Activated naive CD4-positive, alpha-beta T cell treated with anti-CD3 and anti-CD28 coated beads for 36 hours (primary cell): Measurements from ENCODE around the gene DIP2C. TPM values are rescaled to one million over a fixed set of nuclear protein-coding genes. Genes with fewer than 3 reads are reported as not detected.
"Not testable (repeated sequence)": the region's sequence is repeated elsewhere in the genome, so short reads cannot be mapped to it uniquely, and the experiment has no call there.

Source experiments
- CTCF ChIA-PET: fragments of 350-600 bp; sonication (Branson Sonifier 250); formaldehyde crosslinking; loops from one replicate; lab custom pipeline; 2021; ENCODE audit warnings: antibody characterized with exemption; lab: Charles Lee
- DNase-seq: peaks from one replicate; pipeline ENCODE4 v3.0.0-alpha.2; 2020
- H3K27ac Mint-ChIP-seq: one replicate; pipeline ENCODE4 v1.8.0; 2021; ENCODE audit warnings: mild to moderate bottlenecking, mixed read lengths
- H3K27me3 Mint-ChIP-seq: one replicate; pipeline ENCODE4 v1.8.0; 2021; ENCODE audit warnings: low read depth, mixed read lengths
- H3K36me3 Mint-ChIP-seq: one replicate; pipeline ENCODE4 v1.8.0; 2021; ENCODE audit warnings: low read depth, mixed read lengths
- H3K4me1 Mint-ChIP-seq: one replicate; pipeline ENCODE4 v1.8.0; 2021; ENCODE audit warnings: low read depth, mixed read lengths
- H3K4me3 Mint-ChIP-seq: one replicate; pipeline ENCODE4 v1.8.0; 2021; ENCODE audit warnings: mild to moderate bottlenecking, moderate library complexity, mixed read lengths
- H3K9me3 Mint-ChIP-seq: one replicate; pipeline ENCODE4 v1.8.0; 2021; ENCODE audit warnings: mixed read lengths
- intact Hi-C: fragments of 100-400 bp; cut with micrococcal nuclease; formaldehyde crosslinking; loops from one replicate; pipeline ENCODE4 v1.15.1; 2023
- total RNA-seq, 2 experiments: library from RNA; stranded (reverse); gene quantifications; one replicate each; pipeline ENCODE4 v1.2.3, GENCODE V29; 2021

Gene DIP2C
- total RNA-seq, 2 experiments from 2014 or later: 0.67 to 0.91 TPM

DNA sequence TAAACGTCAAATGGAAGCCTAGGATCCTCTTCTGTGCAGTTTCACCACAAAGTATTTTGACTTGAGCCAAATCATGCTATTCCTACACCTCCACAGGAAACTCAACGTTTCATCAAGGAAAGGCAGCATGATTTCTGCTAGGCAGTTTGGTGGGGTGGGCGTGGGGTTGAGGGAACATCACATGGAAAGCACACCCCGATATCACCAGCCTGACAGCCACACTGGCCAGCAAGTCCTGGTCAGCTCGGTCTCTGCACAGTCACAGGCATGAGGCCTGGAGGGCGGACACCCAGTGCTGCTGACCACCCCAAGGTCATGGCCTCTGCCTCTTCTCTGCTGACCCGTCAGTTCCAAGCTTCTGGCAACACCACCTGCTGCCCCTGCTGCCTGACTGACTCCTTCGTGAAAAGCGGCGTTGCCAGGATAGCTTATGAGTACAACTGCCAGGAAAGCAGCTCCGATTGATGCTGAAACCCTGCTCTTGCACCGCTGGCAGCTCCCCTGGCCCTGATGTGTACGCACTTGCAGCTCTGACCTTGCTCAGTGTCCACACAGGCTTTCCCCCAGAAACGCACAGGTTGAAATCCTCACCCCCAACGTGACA lies 171.5 kb downstream of the DIP2C start:
- CTCF ChIA-PET: no interaction called here
- no peaks in the 10 kb centered on the region for H3K9me3 Mint-ChIP-seq
- no peak for DNase-seq

DNA sequence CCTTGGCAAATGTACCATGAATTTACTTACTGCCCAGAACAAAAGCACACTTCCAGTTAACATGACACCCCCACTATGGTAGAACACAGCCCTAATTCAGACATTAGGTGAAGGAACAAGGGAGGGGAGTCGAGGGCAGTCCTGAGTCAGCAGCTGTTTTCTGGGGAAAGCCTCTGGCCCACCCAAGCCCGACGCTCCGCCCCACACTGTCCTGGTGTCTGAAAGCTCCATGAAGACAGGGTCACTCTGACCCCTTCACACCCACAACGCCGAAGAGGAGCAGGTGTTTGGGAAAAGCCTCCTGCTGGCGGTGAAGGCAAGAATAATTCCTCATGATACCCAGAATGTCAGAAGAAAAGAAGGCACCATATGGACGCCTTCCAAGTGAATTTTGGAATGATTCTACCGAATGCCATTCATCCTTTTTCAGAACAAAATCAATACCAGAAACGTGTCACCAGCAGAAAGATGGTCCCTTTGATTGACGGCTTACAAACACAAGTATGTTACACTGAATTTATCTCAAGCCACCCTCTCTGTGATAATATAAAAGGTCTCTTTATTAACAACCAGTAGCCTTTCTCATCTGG lies 172.1 kb downstream of the DIP2C start:
- no peaks in the 10 kb centered on the region for H3K36me3 Mint-ChIP-seq
- H3K27ac Mint-ChIP-seq: no peak overlapping the region
- no peak for DNase-seq
- peaks cover 2% of the 10 kb centered on the region for H3K27me3 Mint-ChIP-seq
- no peaks in the 10 kb centered on the region for H3K9me3 Mint-ChIP-seq
- intact Hi-C loops: no loop called here
- no peak overlapping the region for H3K4me3 Mint-ChIP-seq
- CTCF ChIA-PET: no interaction called here
- H3K4me1 Mint-ChIP-seq: peaks cover 3% of the 10 kb centered on the region

More for the DNA sequence above, 171.5 kb downstream of the DIP2C start:
- Mint-ChIP-seq H3K27me3 (peaks cover 5% of the 10 kb centered on the region), H3K4me1 (peaks cover 3% of the 10 kb centered on the region), H3K36me3 (no peaks in the 10 kb centered on the region), H3K27ac (no peak overlapping the region), H3K4me3 (no peak overlapping the region)
- intact Hi-C loops: no loop called here

- Mint-ChIP-seq H3K9me3 (no peaks in the 10 kb centered on the region), H3K4me1 (peaks cover 3% of the 10 kb centered on the region), H3K36me3 (no peaks in the 10 kb centered on the region), H3K27me3 (peaks cover 2% of the 10 kb centered on the region), H3K4me3 (no peak overlapping the region), H3K27ac (no peak overlapping the region)
- no peak for DNase-seq
- CTCF ChIA-PET: no interaction called here
- intact Hi-C loops: no loop called here
Observed at GRCh38 chr10:516764-517163, 172.7 kb downstream of the DIP2C start.

DNA sequence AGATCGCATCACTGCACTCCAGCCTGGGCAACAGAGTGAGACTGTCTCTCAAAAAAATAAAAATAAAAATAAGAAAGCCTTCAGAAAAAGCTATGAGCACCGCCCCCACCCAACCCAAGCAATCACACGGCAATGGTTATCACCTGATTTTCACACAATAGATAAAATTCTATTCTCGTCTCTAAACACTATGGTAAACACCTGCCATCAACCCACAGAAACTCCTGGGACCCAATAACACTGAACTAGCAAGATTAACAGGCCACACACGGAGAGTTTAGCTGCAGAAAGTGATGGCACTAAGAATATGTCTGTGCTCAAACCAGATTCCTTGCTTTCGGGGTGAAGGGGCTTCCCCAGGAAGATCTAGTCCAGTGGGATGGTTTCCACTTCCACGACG lies 173.8 kb downstream of the DIP2C start:
- intact Hi-C loops: no loop called here
- Mint-ChIP-seq H3K27ac (no peak overlapping the region), H3K27me3 (no peaks in the 10 kb centered on the region), H3K4me3 (no peak overlapping the region), H3K36me3 (no peaks in the 10 kb centered on the region), H3K4me1 (peaks cover 10% of the 10 kb centered on the region), H3K9me3 (no peaks in the 10 kb centered on the region)
- CTCF ChIA-PET: interaction anchor here (0.7 kb wide), 1 partner anchor 153 kb away, joined by 3 read pairs; no protein-coding TSS in a partner anchor
- no peak for DNase-seq

GRCh38 chr10:514137-514671 lies 175.3 kb downstream of the DIP2C start:
- no peak overlapping the region for H3K27ac Mint-ChIP-seq
- CTCF ChIA-PET: interaction anchor here (1.5 kb wide), 1 partner anchor 9 kb away, joined by 3 read pairs; no protein-coding TSS in a partner anchor
- H3K4me1 Mint-ChIP-seq: peaks cover 13% of the 10 kb centered on the region
- H3K9me3 Mint-ChIP-seq: no peaks in the 10 kb centered on the region
- H3K27me3 Mint-ChIP-seq: no peaks in the 10 kb centered on the region
- intact Hi-C loops: loop anchor here (5.0 kb wide), 1 partner anchor 563 kb away; no protein-coding TSS in a partner anchor
- H3K36me3 Mint-ChIP-seq: no peaks in the 10 kb centered on the region
- no peak overlapping the region for H3K4me3 Mint-ChIP-seq
- DNase-seq: no peak

DNA sequence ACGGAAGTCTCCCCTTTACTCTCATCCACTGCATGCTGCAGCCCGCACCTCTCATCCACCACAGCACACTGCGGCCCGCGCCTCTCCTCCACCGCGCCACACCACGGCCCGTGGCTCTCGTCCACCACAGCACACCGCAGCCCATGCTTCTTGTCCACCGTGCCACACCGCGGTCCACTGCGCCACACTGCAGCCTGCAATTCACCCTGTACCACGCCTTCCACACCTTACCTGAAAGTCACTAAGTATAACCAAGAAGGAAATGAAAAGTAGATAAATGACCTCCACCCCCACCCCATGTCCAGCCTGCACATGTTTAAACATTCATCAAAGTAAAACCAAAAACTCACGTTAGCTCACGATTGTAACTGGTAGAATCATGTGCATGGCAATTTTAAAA lies 176.1 kb downstream of the DIP2C start:
- H3K4me3 Mint-ChIP-seq: no peak overlapping the region
- no peaks in the 10 kb centered on the region for H3K36me3 Mint-ChIP-seq
- CTCF ChIA-PET: interaction anchor here (0.6 to 3.3 kb wide), 5 partner anchors 9 to 1774 kb away, joined by 3 to 12 read pairs (median 3); no protein-coding TSS in a partner anchor
- no peaks in the 10 kb centered on the region for H3K27me3 Mint-ChIP-seq
- no peaks in the 10 kb centered on the region for H3K9me3 Mint-ChIP-seq
- intact Hi-C loops: loop anchor here (5.0 kb wide), 1 partner anchor 564 kb away; no protein-coding TSS in a partner anchor
- H3K27ac Mint-ChIP-seq: no peak overlapping the region
- H3K4me1 Mint-ChIP-seq: peaks cover 13% of the 10 kb centered on the region
- no peak for DNase-seq

GRCh38 chr10:512661-513060 lies 176.8 kb downstream of the DIP2C start:
- H3K4me3 Mint-ChIP-seq, H3K27ac Mint-ChIP-seq, DNase-seq, H3K9me3 Mint-ChIP-seq, H3K36me3 Mint-ChIP-seq, H3K27me3 Mint-ChIP-seq: not testable (repeated sequence)
- CTCF ChIA-PET: interaction anchor here (0.6 to 3.3 kb wide), 7 partner anchors 8 to 1775 kb away, joined by 3 to 12 read pairs (median 3); no protein-coding TSS in a partner anchor
- intact Hi-C loops: loop anchor here (5.0 kb wide), 1 partner anchor 565 kb away; no protein-coding TSS in a partner anchor
- peaks cover 13% of the 10 kb centered on the region for H3K4me1 Mint-ChIP-seq

DNA sequence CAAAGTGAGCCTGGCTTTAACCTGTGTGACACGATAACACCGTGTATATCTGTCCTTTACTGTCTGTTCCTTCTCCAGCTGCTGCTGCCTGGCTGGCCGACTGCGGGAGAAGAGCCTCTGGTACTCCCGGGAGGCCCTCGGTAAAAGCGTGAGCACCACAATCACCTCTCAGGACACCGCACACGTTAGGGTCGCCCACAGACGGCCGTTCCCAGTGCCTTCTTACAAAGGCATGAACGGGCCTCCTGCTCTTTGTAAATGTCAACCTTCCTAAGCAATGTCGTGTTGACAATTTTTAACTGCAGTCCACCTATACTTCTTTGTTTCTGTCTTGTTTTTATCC lies 177.6 kb downstream of the DIP2C start:
- Mint-ChIP-seq H3K27me3 (no peaks in the 10 kb centered on the region), H3K27ac (no peak overlapping the region), H3K4me3 (no peak overlapping the region), H3K9me3 (no peaks in the 10 kb centered on the region), H3K36me3 (no peaks in the 10 kb centered on the region), H3K4me1 (peaks cover 13% of the 10 kb centered on the region)
- intact Hi-C loops: loop anchor here (1.0 to 5.0 kb wide), 3 partner anchors 277 to 565 kb away; no protein-coding TSS in a partner anchor
- CTCF ChIA-PET: interaction anchor here (0.6 to 3.3 kb wide), 4 partner anchors 9 to 18 kb away, joined by 3 to 12 read pairs (median 4); no protein-coding TSS in a partner anchor
- no peak for DNase-seq

GRCh38 chr10:511101-511848 lies 178.2 kb downstream of the DIP2C start:
- intact Hi-C loops: loop anchor here (1.0 to 5.0 kb wide), 3 partner anchors 278 to 566 kb away; no protein-coding TSS in a partner anchor
- Mint-ChIP-seq H3K9me3 (no peaks in the 10 kb centered on the region), H3K36me3 (no peaks in the 10 kb centered on the region), H3K4me3 (no peak overlapping the region), H3K4me1 (peaks cover 13% of the 10 kb centered on the region), H3K27me3 (no peaks in the 10 kb centered on the region), H3K27ac (no peak overlapping the region)
- DNase-seq: peak; percentile 91
- CTCF ChIA-PET: interaction anchor here (0.6 to 3.3 kb wide), 7 partner anchors 9 to 119 kb away, joined by 3 to 12 read pairs (median 6); no protein-coding TSS in a partner anchor

DNA sequence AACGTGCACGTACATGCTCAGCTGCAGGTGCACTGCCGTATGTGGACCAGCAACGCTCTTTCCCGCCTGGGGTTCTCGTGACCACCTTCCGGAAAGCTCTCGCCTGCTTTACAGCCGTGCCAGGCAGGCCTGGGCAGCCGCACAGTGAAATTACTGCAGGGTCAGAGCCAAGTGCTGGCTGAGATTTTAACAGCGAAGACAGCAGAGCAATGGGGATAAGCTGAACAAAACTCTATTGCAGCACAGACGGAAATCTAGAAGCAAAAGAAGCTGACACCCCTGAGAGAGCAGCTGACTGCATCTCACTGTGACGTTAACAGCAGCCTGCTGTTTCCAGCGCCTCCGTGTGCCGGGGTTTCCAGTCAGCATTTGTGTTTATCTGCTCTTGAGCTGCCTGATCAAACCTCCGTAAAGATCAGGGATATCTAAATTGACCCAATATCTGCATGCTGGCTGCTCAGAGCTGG lies 179.0 kb downstream of the DIP2C start:
- no peaks in the 10 kb centered on the region for H3K36me3 Mint-ChIP-seq
- no peak overlapping the region for H3K4me3 Mint-ChIP-seq
- H3K27ac Mint-ChIP-seq: no peak overlapping the region
- H3K4me1 Mint-ChIP-seq: peaks cover 13% of the 10 kb centered on the region
- CTCF ChIA-PET: interaction anchor here (0.6 to 3.3 kb wide), 7 partner anchors 8 to 120 kb away, joined by 3 to 12 read pairs (median 6); no protein-coding TSS in a partner anchor
- no peaks in the 10 kb centered on the region for H3K9me3 Mint-ChIP-seq
- no peak for DNase-seq
- intact Hi-C loops: loop anchor here (2.0 to 5.0 kb wide), 2 partner anchors 278 to 567 kb away; no protein-coding TSS in a partner anchor
- no peaks in the 10 kb centered on the region for H3K27me3 Mint-ChIP-seq

- CTCF ChIA-PET: interaction anchor here (1.9 kb wide), 1 partner anchor 22 kb away, joined by 3 read pairs; no protein-coding TSS in a partner anchor
- Mint-ChIP-seq H3K4me3 (no peak overlapping the region), H3K9me3 (no peaks in the 10 kb centered on the region), H3K27me3 (no peaks in the 10 kb centered on the region), H3K36me3 (no peaks in the 10 kb centered on the region), H3K4me1 (peaks cover 13% of the 10 kb centered on the region), H3K27ac (no peak overlapping the region)
- DNase-seq: no peak
- intact Hi-C loops: loop anchor here (2.0 to 5.0 kb wide), 2 partner anchors 279 to 568 kb away; no protein-coding TSS in a partner anchor
Observed at GRCh38 chr10:509361-510102, 179.9 kb downstream of the DIP2C start.
